ENCODE measurements around the gene PLA2G1B. TPM values are rescaled to one million over a fixed set of nuclear protein-coding genes. Genes with fewer than 3 reads are reported as not detected.
A peak's percentile ranks its signal among the peaks of the same experiment; 100 is the strongest.

PLA2G1B gene
- total RNA-seq (not detected), polyA plus RNA-seq (under 1 TPM in 1 of 2 donors, not detected in 1; 0.99 TPM)

DNA sequence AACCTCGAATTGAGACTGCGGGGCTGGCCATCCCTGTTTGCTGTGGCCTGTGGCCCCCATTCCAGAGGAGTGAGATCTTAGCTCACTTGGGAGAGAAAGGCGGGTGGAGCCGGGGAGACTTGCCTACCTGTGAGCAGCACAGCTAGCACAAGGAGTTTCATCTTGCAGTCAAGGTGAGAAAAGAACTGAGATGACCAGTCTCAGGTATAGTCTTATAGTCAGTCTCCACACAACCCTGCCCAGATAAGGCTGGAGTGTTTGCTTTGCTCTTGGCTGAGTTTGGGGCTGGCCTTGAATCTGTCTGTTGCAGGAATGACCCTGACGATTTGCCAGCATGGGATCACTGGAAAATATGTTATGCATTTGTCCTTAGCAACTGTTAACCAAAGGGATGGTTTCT, at the start of gene PLA2G1B:
Gene PLA2G1B (minus strand): TSS at position 187 of the 400 bp plus-strand sequence. CDS start 26 bp downstream, at position 161.
- Histone ChIP-seq H3K36me3 (ENCODE audit: insufficient read depth, low read length) (no peaks in the 10 kb centered on the region), H3K27me3 (ENCODE audit: insufficient read depth, low read length) (no peaks in the 10 kb centered on the region), H3K4me1 (ENCODE audit: insufficient read depth, low read length) (no peaks in the 10 kb centered on the region), H3K9me3 (ENCODE audit: control insufficient read depth in 1 of 2, low read length in 2 of 2) (no peaks in the 10 kb centered on the region), H3K4me3 (ENCODE audit: low read length in 2 of 2) (no peak within 1 kb of the TSS), H3K27ac (ENCODE audit: low read depth, low read length) (no peak within 1 kb of the TSS)
- POLR2A ChIA-PET (ENCODE audit: partially characterized antibody) = interaction anchor here (1.2 kb wide), 2 partner anchors 10 to 26 kb away, joined by 3 read pairs; partner anchors contain the start of gene SIRT4
- DNase-seq = no peak
- no peaks in the 10 kb centered on the region for H3K9me3 Mint-ChIP-seq
- H3K27me3 Mint-ChIP-seq = peaks cover 1 to 3% of the 10 kb centered on the region in 2 donors
- H3K4me3 Mint-ChIP-seq = peak within 1 kb of the TSS in 1 of 8 donors; percentile 10
- CTCF ChIA-PET (ENCODE audit: partially characterized antibody) = interaction anchor here (0.6 to 1.5 kb wide), 6 partner anchors 28 to 169 kb away, joined by 3 to 4 read pairs (median 3); partner anchors contain the start of gene DYNLL1
- H3K27ac Mint-ChIP-seq = no peak within 1 kb of the TSS
- H3K4me1 Mint-ChIP-seq = peaks cover 3 to 8% (median 6%) of the 10 kb centered on the region in 4 donors
- peaks cover 0 to 4% of the 10 kb centered on the region in 2 donors for H3K36me3 Mint-ChIP-seq
- intact Hi-C loops (cut with micrococcal nuclease) = loop anchor here (5.0 to 10.0 kb wide), 2 partner anchors 385 to 767 kb away; partner anchors contain the start of gene UNC119B

DNA sequence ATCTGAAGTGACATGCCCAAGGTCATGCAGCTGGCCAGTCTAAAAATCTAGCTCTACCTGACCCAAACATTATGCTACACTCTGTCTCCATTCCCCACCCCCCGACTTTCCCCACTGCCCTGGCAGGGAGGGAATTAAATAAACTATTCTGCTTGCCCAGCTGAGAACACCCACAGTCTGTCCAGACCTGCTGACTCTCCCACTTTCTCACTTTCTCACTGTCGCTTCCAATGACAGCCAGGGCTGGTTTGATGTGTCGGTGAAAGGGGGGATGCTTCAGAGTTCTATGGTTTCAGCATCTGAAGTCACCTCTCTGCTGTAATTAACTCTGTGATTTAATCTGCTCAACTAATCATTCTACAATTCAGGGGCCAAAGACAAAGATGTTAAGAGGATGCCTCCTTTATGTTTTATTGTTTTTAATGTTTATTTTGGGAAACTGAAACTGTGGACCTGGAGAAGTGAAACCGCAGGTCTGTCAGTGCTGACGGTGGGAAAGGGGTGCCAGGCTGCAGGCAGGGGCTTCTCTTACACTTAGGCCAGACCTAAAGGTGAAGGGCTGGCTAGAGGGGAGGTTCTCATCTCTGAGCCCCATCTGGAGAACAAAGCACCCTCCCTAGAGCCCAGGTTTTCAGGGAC, 49.5 kb upstream of the PLA2G1B start:
- Histone ChIP-seq H3K27me3 (ENCODE audit: insufficient read depth, low read length) (peaks cover 14% of the 10 kb centered on the region), H3K4me1 (ENCODE audit: insufficient read depth, low read length) (no peaks in the 10 kb centered on the region), H3K36me3 (ENCODE audit: insufficient read depth, low read length) (no peaks in the 10 kb centered on the region), H3K27ac (ENCODE audit: low read depth, low read length) (no peak overlapping the region), H3K9me3 (ENCODE audit: control insufficient read depth in 1 of 2, low read length in 2 of 2) (no peaks in the 10 kb centered on the region), H3K4me3 (ENCODE audit: low read length in 2 of 2) (no peak overlapping the region)
- no peak overlapping the region for H3K27ac Mint-ChIP-seq
- no peak for DNase-seq
- no peaks in the 10 kb centered on the region for H3K36me3 Mint-ChIP-seq
- no peaks in the 10 kb centered on the region for H3K4me1 Mint-ChIP-seq
- intact Hi-C loops (cut with micrococcal nuclease) = no loop called here
- no peaks in the 10 kb centered on the region for H3K9me3 Mint-ChIP-seq
- CTCF ChIA-PET (ENCODE audit: partially characterized antibody) = no interaction called here
- POLR2A ChIA-PET (ENCODE audit: partially characterized antibody) = no interaction called here
- H3K4me3 Mint-ChIP-seq = no peak overlapping the region
- H3K27me3 Mint-ChIP-seq = peaks cover 44 to 53% of the 10 kb centered on the region in 2 donors

DNA sequence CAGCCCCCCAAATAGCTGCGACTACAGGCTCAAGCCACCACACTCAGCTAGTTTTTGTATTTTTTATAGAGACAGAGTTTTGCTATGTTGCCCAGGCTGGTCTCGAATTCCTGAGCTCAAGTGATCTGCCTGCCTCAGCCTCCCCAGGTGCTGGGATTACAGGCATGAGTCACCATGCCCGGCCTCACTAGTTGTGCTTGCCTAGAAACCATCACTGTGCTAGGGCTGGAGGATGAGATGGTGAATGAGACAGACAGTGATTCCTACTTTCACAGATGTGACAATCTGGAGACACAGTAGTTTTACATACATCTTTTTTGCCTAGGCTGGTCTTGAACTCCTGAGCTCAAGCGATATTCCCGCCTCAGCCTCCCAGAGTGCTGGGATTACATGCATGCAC, 48.8 kb upstream of the PLA2G1B start:
- Mint-ChIP-seq H3K36me3 (no peaks in the 10 kb centered on the region), H3K4me1 (no peaks in the 10 kb centered on the region), H3K27ac (no peak overlapping the region), H3K9me3 (no peaks in the 10 kb centered on the region), H3K4me3 (no peak overlapping the region), H3K27me3 (peaks cover 42 to 54% of the 10 kb centered on the region in 2 donors)
- Histone ChIP-seq H3K27me3 (ENCODE audit: insufficient read depth, low read length) (peaks cover 13% of the 10 kb centered on the region), H3K9me3 (ENCODE audit: control insufficient read depth in 1 of 2, low read length in 2 of 2) (no peaks in the 10 kb centered on the region), H3K36me3 (ENCODE audit: insufficient read depth, low read length) (no peaks in the 10 kb centered on the region), H3K27ac (ENCODE audit: low read depth, low read length) (no peak overlapping the region), H3K4me1 (ENCODE audit: insufficient read depth, low read length) (no peaks in the 10 kb centered on the region), H3K4me3 (ENCODE audit: low read length in 2 of 2) (no peak overlapping the region)
- CTCF ChIA-PET (ENCODE audit: partially characterized antibody) = no interaction called here
- intact Hi-C loops (cut with micrococcal nuclease) = no loop called here
- POLR2A ChIA-PET (ENCODE audit: partially characterized antibody) = no interaction called here
- DNase-seq = no peak

DNA sequence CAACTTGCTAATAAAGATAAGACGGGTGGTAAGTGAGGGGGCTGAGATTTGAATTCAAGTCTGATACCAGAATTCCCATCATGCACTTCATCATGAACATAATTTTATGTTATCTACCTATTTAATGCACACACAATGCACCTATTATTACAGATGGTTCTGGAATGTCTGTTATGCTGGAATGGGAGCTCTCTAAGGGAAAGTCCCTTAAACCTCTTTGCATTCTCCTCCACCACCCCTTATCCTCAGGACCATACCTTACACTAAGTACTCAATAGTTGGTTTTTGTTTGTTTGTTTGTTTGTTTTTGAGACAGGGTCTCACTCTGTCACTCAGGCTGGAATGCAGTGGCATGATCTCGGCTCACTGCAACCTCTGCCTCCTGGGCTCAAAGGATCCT, 48.4 kb upstream of the PLA2G1B start:
- DNase-seq = no peak
- Mint-ChIP-seq H3K36me3 (no peaks in the 10 kb centered on the region), H3K27me3 (peaks cover 43 to 56% of the 10 kb centered on the region in 2 donors), H3K27ac (no peak overlapping the region), H3K4me1 (peaks cover 0 to under 1% (median 0%) of the 10 kb centered on the region in 4 donors), H3K4me3 (no peak overlapping the region), H3K9me3 (no peaks in the 10 kb centered on the region)
- no peaks in the 10 kb centered on the region for H3K36me3 ChIP-seq (ENCODE audit: insufficient read depth, low read length)
- H3K4me1 ChIP-seq (ENCODE audit: insufficient read depth, low read length) = no peaks in the 10 kb centered on the region
- no peak overlapping the region for H3K4me3 ChIP-seq (ENCODE audit: low read length in 2 of 2)
- H3K27ac ChIP-seq (ENCODE audit: low read depth, low read length) = no peak overlapping the region
- intact Hi-C loops (cut with micrococcal nuclease) = no loop called here
- ChIA-PET CTCF (ENCODE audit: partially characterized antibody) (no interaction called here), POLR2A (ENCODE audit: partially characterized antibody) (no interaction called here)
- H3K9me3 ChIP-seq (ENCODE audit: control insufficient read depth in 1 of 2, low read length in 2 of 2) = no peaks in the 10 kb centered on the region
- H3K27me3 ChIP-seq (ENCODE audit: insufficient read depth, low read length) = peaks cover 16% of the 10 kb centered on the region

DNA sequence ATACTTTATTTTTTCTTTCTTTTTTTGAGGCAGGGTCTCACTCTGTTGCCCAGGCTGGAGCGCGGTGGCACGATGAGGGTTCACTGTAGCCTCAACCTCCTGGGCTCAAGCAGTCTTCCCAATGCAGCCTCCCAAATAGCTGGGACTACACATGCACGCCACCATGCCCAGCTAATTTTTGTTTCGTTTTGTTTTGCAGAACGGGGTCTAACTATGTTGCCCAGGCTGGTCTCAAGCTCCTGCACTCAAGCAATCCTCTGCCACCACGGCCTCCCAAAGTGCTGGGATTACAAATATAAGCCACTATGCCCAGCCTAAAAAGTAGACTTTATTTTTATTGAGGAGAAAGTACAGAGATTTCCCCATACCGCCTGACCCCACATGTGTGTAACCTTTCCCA, 46.1 kb upstream of the PLA2G1B start:
- Histone ChIP-seq H3K36me3 (ENCODE audit: insufficient read depth, low read length) (no peaks in the 10 kb centered on the region), H3K27me3 (ENCODE audit: insufficient read depth, low read length) (peaks cover 31% of the 10 kb centered on the region)

DNA sequence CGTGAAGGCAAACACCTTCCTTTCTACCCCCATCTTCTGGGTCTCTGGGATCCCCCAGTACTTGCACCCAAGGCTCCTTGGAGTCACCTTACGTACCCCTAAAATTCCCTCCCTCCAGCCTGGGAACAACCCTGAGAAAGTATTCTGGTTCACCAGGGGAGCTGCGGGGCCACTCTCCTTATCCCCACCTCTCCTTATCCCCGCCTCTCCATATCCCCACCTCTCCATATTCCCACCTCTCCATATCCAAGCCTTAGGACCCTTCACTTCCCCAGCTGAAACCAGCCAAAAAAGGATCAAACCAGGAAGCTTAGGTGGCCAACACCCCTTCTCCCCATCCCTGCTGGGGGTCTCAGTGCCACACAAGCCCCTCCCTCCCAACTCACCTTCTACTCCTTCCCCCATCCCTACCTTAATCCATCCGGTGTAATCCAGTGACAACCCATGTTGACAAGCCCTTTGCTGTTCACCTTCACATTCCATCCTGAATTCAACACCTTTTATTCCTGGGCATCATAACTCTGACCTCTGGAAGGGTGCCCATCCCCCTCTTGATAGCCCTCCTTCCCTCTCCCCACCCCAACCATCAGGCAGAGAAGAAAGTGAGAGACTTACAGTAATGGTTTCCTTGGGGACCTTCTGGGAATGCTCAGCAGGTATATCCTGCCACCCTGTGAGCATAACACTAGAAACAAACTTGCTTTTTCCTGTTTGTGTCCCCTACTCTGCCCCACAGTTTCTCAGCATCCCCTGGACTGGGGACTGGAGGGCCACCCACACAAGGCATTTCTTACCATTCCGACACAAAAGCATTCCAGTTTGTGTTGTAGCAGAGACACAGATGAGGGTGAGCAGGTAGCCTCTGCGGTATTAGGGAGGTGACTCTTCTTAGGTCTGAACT, 43.0 kb upstream of the PLA2G1B start:
- Mint-ChIP-seq H3K9me3 (no peaks in the 10 kb centered on the region), H3K36me3 (no peaks in the 10 kb centered on the region), H3K27me3 (peaks cover 63 to 68% of the 10 kb centered on the region in 2 donors), H3K4me1 (peaks cover 4 to 28% (median 10%) of the 10 kb centered on the region in 4 donors), H3K27ac (no peak overlapping the region), H3K4me3 (peak overlapping the region; percentile 56 to 88 (median 75))
- POLR2A ChIA-PET (ENCODE audit: partially characterized antibody) = no interaction called here
- CTCF ChIA-PET (ENCODE audit: partially characterized antibody) = no interaction called here
- Histone ChIP-seq H3K36me3 (ENCODE audit: insufficient read depth, low read length) (no peaks in the 10 kb centered on the region), H3K27ac (ENCODE audit: low read depth, low read length) (no peak overlapping the region), H3K27me3 (ENCODE audit: insufficient read depth, low read length) (peaks cover 36% of the 10 kb centered on the region), H3K9me3 (ENCODE audit: control insufficient read depth in 1 of 2, low read length in 2 of 2) (no peaks in the 10 kb centered on the region), H3K4me1 (ENCODE audit: insufficient read depth, low read length) (peaks cover 15% of the 10 kb centered on the region), H3K4me3 (ENCODE audit: low read length in 2 of 2) (no peak overlapping the region)
- no peak for DNase-seq
- intact Hi-C loops (cut with micrococcal nuclease) = no loop called here

More for the DNA sequence above, 46.1 kb upstream of the PLA2G1B start:
- Mint-ChIP-seq H3K9me3 (no peaks in the 10 kb centered on the region), H3K4me3 (no peak overlapping the region), H3K27me3 (peaks cover 53 to 64% of the 10 kb centered on the region in 2 donors), H3K36me3 (no peaks in the 10 kb centered on the region), H3K4me1 (peaks cover 2 to 15% (median 7%) of the 10 kb centered on the region in 4 donors), H3K27ac (no peak overlapping the region)
- H3K27ac ChIP-seq (ENCODE audit: low read depth, low read length) = no peak overlapping the region
- intact Hi-C loops (cut with micrococcal nuclease) = no loop called here
- no peak for DNase-seq
- peaks cover 8% of the 10 kb centered on the region for H3K4me1 ChIP-seq (ENCODE audit: insufficient read depth, low read length)
- no peak overlapping the region for H3K4me3 ChIP-seq (ENCODE audit: low read length in 2 of 2)
- POLR2A ChIA-PET (ENCODE audit: partially characterized antibody) = no interaction called here
- CTCF ChIA-PET (ENCODE audit: partially characterized antibody) = interaction anchor here (1.4 kb wide), 1 partner anchor 16 kb away, joined by 3 read pairs; no protein-coding TSS in a partner anchor
- H3K9me3 ChIP-seq (ENCODE audit: control insufficient read depth in 1 of 2, low read length in 2 of 2) = no peaks in the 10 kb centered on the region

All from CD4-positive, alpha-beta memory T cell (primary cell).